ENCODE measurements around the gene FAM110A.

GRCh38 chr20:818001-818664 lies 15.4 kb upstream of the FAM110A start:
- TF ChIP-seq EHMT2 (IDR thresholded peaks at IDR 0.05; ENCODE audit: low read depth) (no peak), PHF8 (IDR thresholded peaks at IDR 0.05; ENCODE audit: borderline replicate concordance, low read depth) (no peak)
